Prostate gland (tissue), 2 donors: Measurements from ENCODE around the gene UBTD2.

ENCODE experiments used
- POLR2A ChIP-seq: fragments of 450-650 bp; IDR thresholded peaks from one replicate; pipeline ENCODE4 v1.6.1; 2016; ENCODE audit warnings: antibody characterized with exemption, mild to moderate bottlenecking
- POLR2AphosphoS5 ChIP-seq: sonication (generic); formaldehyde crosslinking; IDR thresholded peaks from one replicate; pipeline ENCODE4 v1.6.1; 2017; ENCODE audit warnings: antibody characterized with exemption
- TF ChIP-seq, protein P1 (sequence below), 4 experiments: fragments of 200-600 bp in 2 of 4; fragments of 450-650 bp in 2 of 4; sonication (generic) in 2 of 4; IDR thresholded peaks; 1 replicate in 3 of 4; 2 replicates in 1 of 4; pipeline ENCODE4 v1.5.1; 2016 to 2019; ENCODE audit warnings: antibody characterized with exemption in 4 of 4, mild to moderate bottlenecking in 2 of 4, moderate library complexity in 2 of 4

DNA sequence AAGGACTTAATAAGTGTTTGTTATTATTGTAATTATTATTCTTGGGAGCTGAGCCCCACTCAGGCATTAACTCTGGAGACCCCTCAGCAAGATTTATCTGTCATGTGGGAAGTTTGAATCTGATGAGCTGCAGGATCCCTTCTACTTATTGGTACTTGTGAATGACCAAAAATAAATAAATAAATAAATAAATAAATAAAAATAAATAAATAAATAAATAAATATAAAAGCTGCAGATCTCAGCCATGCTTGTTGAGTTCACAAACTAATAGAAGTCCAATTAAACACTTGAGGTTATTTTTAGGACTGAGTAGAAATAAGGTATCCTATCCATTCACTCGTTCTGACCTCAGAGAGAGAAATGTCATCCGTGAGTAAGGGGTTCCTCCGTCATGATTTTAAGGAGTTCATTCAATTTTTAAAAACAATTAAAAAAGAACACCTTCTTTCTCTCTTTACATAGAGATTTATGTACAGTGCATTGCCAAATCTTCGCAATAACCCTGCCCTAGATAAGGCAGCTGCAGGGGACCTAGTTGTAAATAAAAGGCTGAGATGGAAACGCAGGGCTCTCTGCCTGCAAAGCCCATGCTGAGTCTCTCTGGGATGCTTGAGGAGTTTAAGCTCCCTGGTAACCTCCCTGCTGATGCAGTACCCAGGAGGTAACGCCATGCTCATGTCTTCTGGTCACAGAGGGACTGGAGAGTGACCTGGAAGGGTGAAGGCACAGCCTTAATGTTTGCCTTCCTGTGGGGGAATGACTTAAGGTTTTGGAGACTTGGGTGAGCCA is 88.4 kb downstream of the UBTD2 start:
- TF ChIP-seq POLR2A (no peak), POLR2AphosphoS5 (no peak)
- TF ChIP-seq, protein P1, sequence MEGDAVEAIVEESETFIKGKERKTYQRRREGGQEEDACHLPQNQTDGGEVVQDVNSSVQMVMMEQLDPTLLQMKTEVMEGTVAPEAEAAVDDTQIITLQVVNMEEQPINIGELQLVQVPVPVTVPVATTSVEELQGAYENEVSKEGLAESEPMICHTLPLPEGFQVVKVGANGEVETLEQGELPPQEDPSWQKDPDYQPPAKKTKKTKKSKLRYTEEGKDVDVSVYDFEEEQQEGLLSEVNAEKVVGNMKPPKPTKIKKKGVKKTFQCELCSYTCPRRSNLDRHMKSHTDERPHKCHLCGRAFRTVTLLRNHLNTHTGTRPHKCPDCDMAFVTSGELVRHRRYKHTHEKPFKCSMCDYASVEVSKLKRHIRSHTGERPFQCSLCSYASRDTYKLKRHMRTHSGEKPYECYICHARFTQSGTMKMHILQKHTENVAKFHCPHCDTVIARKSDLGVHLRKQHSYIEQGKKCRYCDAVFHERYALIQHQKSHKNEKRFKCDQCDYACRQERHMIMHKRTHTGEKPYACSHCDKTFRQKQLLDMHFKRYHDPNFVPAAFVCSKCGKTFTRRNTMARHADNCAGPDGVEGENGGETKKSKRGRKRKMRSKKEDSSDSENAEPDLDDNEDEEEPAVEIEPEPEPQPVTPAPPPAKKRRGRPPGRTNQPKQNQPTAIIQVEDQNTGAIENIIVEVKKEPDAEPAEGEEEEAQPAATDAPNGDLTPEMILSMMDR (IDR thresholded peaks at IDR 0.05): no peak
